Measurements from ENCODE around the gene PPFIBP2.

DNA sequence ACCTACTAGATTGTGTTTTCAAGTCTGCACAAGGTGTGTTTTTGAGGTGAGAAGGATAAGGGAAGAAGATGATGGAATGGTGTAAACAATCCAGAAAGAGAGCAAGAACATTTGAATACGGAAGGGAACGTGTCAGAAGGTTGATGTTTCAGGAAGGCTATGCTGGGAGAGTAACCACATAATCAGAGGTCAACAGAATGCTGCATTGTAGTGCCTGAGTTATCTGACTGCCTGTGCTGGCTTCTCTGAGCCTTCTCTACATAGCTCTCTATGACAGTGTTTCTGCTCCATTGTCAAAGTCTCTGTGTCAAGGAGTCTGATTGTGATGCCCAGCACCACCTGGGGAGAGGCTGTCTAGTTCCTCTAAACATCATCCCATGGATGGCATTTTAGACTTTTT is 85.4 kb downstream of the PPFIBP2 start:
- TF ChIP-seq, protein P1, sequence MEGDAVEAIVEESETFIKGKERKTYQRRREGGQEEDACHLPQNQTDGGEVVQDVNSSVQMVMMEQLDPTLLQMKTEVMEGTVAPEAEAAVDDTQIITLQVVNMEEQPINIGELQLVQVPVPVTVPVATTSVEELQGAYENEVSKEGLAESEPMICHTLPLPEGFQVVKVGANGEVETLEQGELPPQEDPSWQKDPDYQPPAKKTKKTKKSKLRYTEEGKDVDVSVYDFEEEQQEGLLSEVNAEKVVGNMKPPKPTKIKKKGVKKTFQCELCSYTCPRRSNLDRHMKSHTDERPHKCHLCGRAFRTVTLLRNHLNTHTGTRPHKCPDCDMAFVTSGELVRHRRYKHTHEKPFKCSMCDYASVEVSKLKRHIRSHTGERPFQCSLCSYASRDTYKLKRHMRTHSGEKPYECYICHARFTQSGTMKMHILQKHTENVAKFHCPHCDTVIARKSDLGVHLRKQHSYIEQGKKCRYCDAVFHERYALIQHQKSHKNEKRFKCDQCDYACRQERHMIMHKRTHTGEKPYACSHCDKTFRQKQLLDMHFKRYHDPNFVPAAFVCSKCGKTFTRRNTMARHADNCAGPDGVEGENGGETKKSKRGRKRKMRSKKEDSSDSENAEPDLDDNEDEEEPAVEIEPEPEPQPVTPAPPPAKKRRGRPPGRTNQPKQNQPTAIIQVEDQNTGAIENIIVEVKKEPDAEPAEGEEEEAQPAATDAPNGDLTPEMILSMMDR (IDR thresholded peaks at IDR 0.05) = no peak
- no peak for TF ChIP-seq POLR2A (IDR thresholded peaks at IDR 0.05)
